ENCODE measurements around the gene SH3D19.

GRCh38 chr4:151143162-151143561 lies 182.2 kb downstream of the SH3D19 start:
- TF ChIP-seq CTCF (IDR thresholded peaks at IDR 0.05; ENCODE audit: borderline replicate concordance, extremely low read depth, low read length, poor library complexity, severe bottlenecking) (no peak), EZH2 (IDR thresholded peaks at IDR 0.05; ENCODE audit: borderline replicate concordance, low read depth, low read length, severe bottlenecking) (no peak)
